ENCODE results near the gene ULBP2.
"Not testable (repeated sequence)": the region's sequence is repeated elsewhere in the genome, so short reads cannot be mapped to it uniquely, and the experiment has no call there.

The ULBP2 gene, protein sequence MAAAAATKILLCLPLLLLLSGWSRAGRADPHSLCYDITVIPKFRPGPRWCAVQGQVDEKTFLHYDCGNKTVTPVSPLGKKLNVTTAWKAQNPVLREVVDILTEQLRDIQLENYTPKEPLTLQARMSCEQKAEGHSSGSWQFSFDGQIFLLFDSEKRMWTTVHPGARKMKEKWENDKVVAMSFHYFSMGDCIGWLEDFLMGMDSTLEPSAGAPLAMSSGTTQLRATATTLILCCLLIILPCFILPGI

DNA sequence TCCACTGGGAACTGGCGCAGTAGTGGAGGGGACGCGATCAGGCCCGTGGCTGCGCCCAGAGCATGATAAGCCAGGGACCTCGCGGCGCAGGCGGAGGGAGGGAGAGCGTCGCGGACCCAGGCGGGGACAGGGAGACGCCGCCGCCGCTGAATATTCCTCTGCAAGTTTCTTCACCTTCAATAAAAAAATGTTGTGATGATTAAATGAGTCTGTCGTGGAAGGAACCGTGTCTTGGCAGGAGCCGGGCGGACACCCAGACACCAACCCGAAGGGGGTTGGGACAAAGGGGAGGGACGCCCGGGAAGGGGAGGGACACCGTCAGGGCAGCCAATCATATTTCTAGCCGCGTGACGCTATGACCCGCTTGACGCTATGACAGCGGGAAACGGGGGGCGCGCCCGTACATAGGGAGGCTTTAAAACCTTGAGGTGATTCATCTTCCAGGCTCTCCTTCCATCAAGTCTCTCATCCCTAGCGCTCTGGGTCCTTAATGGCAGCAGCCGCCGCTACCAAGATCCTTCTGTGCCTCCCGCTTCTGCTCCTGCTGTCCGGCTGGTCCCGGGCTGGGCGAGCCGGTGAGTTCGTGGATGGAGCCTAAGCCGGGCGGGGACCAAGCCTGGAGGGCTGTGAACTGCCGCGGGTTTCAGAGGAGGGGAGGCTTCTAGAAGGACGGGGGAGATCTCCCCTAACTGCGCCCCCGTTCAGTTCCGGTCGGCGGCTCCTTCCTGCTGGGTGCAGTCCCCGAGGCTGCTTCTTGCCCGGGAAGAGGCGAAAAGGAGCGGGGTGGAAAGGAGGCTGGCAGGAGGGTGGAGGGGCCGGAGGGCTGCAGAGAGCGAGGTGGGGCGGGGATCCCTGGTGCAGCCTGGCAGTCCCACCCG lies at the start of gene ULBP2:
TSS of gene ULBP2 (plus strand) at position 432 of the 878 bp plus-strand sequence. CDS start at position 491, 59 bp downstream.
- DNase-seq = peak; percentile 46

DNA sequence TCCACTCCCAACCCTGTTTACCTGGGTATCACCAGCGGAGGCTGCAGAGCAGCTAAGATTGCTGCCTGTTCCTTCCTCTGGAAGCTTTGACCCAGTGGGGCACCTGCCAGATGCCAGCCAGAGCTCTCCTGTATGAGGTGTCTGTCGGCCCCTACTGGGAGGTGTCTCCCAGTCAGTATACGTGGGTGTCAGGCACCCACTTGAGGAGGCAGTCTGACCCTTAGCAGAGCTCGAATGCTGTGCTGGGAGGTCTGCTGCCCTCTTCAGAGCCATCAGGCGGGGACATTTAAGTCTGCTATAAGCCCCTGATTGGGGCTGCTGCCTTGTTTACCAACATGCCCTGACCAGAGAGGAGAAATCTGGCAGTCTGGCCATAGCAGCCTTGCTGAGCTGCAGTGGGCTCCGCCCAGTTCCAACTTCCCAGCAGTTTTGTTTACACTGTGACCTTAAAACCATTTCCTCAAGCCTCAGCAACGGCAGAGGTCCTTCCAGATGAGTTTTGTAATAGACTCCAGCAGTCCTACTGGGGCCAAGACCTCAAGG lies 46.7 kb upstream of the ULBP2 start:
- DNase-seq = no peak

DNA sequence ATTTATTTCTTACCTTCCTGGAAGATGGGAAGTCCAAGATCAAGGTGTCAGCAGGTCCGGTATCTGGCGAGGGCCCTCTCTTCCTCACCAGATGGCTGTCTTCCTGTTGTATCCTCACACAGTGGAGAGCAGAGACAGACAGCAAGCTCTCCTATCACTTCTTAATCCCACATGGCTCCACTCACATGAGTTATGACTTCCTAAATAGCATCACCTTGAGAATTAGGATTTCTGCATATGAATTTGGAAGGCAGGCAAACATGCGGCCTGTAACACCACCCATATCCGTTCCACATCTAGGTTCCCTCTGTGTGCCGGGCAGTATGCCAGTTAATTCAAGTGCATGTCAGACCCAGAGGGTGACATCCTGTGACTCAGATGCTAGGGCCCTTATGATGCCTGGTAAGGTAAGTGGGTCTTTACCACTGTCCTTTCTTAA lies 46.0 kb upstream of the ULBP2 start:
- DNase-seq = peak; percentile 41

DNA sequence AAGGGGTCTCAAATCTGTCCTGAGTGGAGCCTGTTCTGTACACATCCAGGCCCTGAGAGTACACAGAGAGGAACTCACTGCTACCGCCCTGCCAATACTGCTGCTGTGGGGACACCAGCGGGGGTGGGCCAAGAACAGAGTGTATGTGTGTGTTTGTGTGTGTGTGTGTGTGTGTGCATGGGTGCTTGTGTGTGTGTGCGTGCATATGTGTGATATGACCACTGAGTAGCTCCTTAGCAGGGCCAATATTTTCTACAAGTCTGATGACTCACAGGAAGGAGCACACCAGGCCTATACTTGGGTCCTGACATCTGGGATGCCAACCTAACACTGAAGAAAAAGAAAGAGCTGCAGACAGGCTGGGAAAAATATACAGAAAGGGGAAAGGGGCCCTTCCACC lies 45.3 kb upstream of the ULBP2 start:
- no peak for DNase-seq

DNA sequence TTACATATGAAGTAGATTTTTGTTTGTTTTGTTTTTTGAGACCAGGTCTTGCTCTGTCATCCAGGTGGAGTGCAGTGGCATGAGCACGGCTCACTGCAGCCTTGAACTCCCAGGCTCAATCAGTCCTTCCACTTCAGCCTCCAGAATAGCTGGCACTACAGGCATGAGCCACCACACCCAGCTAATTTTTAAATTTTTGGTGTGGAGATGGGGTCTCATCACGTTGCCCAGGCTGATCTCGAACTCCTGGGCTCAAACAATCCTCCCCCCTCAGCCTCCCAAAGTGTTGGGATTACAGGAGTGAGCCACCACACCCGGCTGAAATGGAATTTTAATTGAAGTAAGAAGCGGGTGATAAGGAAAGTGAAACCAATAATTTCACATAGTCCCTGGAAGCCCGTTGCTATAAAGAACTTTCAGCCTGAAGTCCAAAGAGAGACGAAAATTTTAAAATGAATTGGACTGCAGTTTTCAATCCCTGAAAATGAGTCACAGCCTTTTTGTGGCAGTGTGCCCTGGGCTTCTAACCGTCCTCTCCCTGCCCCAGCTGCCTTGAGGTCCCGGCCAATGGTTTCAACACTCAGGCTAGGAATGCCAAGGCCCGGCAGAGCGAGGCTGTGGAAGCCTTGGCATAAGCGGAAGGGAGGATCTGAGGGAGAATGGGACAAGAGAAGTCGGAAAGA lies 44.7 kb upstream of the ULBP2 start:
- DNase-seq = no peak

DNA sequence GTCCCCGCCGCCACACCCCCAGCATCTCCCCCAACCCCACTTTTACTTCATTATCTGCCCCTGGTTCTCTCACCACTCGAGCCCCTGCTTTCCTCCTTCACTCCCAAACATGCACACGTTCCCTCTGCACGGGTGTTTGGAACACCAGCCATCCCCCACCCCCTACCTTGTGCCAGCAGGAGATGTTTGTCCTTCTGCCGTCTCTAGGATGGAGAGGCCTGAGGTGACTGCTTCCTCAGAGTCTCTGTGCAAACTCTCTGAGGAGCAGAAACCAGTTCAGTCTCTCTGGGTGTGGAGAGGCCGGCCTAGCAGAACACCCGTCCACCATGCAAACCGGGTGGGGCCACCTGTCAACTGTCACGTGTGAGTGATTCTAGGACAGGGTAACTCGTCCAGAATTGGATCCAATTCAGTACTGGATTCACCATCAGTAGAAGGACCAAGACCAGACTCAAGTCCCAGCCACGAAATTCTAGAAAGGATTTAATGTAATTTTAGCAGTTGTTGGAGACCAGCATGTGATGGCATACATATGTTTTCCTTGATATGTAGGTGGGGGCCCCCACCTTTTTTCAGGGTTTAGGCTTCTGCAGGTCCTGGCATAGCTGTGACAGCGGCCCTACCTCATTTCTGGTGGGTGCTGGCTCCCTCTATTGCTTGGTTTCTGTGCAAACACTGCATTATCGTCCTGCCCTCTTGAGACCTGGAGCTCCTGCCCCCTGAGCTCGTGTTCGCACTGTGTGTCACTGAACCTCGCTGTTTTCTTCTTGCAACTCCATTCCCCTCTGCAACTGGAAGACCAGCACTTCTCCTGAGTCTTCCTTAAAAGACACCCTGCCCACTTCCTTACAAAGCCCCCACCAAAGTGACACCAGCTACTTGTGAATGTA lies 43.7 kb upstream of the ULBP2 start, which contains the start of gene RAET1E:
TSS of gene RAET1E (minus strand) at position 259 of the 890 bp plus-strand sequence. CDS start 7,212 bp downstream, outside the sequence.
- no peak for DNase-seq

DNA sequence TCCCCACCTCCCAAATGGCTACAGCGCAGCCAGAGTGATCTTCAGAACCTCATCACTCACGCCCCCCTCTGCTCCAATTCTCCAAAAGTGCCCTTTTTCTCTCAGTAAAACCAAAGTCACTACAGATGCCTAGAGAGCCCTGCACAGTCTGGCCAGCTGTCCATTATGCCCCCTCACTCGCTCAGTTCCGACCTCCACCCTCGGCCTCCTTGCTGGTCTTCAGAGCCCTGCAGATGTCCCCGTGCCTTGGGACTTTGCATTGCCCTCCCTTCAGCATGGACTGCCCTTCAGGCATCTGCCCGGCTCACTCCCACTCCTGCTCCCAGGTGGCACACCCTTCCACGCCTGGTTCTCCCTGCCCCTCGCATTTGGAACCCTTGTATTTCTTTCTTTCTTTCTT lies 42.8 kb upstream of the ULBP2 start:
- DNase-seq = no peak

DNA sequence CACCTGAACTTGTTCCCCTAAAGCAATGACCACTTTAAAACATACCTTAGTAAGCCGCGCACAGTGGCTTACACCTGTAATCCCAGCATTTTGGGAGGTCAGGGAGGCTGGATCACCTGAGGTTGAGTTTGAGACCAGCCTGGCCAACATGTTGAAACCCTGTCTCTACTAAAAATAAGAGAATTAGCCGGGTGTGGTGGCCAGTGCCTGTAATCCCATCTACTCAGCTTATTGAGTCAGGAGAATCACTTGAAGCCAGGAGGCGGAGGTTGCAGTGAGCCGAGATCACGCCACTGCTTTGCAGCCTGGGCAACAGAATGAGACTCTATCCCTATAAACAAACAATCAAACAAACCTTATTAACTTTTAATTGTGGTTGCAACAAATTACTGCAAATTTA lies 42.3 kb upstream of the ULBP2 start:
- no peak for DNase-seq

DNA sequence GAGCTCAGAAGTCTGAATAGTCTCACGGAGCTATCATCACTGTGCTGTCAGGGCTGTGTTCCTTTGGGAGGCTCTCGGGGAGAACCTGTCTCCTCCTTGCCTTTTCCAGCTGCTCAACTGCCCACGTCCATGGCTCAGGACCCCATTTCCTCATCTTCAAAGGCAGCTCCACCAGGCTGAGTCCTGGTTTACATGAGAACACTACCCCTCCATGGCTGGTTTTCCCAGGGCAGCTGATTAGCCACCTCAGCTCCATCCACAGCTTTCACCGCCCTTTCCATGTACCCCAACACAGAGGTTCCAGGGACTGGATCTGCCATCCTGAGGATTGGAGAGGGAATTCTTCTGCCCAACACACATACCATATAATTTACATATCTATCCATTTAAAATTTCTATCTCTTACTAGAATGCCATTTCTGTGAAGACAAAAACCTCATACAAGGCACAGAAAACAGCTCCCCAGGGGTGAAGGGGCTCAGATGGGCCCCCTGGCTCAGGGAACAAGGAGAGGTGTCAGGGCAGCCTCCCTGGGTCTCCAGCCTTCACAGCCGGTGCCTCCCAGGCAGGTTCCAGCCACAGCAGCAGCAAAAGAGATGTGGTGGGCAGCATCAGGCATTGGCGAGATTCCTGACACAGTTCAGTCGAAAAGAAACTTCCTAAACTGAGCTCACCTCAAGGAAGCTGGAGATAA lies 41.7 kb upstream of the ULBP2 start:
- DNase-seq = no peak

DNA sequence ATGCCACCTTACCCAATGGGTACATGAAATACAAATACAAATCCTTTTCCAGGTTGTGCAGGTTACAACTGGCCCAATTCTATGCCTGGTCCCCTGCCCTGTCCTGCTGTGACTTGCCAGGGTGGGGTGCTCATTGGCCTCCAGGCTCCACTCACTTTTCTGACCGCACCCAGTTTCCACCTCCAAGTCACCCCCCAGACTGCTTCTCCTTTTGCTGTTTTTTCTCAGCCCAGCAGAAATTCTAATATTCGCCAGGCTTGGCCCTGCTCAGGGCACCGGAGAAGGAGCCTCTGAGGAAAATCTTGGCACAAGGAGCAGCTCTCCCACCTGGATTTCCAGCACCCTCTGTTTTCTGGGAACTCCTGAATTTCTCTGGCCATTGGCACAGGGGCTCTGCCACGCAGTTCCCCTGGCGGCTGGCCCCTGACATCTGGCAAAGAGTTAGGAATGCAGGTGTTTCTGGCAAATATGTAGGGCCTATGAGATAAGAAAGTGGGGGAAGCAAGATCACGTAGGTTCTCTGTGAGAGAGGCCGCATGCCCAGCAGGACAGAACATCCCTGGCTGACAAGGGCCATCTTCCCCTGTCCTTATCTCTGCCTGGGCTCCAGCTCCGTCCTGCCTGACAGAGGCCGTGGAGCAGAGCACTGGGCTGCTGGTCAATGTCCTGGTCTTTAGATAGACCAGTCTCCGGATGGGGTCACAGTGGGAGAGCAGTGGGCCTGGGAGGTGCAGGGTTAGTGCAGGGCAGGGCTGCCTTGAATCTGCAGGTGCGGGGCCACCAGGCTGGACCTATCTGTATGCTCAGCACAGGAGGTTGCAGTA lies 41.0 kb upstream of the ULBP2 start:
- no peak for DNase-seq

DNA sequence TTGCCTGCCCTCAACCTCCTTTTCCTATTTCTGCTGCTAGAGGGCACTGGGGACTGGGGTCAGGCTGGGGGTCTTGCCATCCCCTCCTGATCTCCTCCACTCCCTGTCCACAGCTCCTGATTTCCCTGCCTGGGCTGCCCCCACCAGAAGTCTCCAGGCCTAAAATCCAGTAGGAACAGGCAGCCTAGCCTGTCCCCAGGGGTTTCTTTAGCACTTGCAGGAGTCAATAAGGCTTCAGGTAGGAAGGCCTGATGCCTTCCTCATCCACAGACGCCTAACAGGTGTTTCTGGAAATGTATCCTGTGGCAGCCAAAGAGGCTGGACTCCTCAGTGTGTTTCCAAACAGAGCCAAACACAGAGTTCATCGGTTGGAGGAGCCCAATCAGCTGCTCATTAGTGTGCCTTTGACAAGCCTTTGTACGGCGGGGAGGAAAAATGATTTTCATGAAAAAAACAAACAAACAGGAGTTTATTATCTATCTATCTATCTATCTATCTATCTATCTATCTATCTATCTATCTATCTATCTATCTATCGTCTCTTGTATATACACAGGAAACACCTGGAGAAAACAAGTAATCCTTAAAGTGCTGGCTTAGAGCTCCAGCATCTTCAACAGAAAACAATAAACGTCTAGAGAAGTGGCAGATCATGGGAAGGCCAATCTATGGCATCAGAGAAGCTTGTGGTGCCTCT lies 40.2 kb upstream of the ULBP2 start:
- no peak for DNase-seq

DNA sequence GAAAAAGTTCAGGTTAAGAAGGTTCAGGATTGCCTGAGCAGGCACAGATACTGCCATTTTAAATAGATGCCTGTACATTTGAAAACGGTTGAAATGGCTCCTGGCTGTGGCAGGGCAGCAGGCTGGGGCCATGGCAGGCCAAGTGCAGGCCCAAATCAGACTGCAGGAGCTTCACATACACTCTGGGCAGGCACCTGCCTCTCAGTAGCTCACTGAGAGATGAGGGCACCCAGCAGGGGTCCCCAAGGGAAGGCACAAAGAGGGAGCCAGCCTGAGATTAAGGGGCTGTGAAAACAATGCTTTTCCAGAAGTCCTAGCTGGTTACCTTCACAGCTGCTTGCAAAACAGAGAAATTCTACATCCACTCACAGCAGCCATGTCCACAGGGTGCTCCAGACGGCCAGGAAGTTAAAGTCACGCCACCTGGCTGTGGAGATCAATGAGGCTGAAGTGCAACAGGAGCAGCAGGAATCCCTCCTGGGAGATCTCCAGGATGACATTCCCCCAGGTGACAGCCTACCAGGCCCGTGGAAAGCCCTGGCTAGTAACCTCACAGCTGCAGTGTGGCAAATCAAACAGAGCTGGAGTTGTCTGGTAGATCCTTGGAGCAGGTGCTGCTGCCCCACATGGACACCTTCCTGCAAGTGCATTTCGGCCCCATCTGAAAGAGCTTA lies 37.7 kb upstream of the ULBP2 start:
- DNase-seq = peak; percentile 63

DNA sequence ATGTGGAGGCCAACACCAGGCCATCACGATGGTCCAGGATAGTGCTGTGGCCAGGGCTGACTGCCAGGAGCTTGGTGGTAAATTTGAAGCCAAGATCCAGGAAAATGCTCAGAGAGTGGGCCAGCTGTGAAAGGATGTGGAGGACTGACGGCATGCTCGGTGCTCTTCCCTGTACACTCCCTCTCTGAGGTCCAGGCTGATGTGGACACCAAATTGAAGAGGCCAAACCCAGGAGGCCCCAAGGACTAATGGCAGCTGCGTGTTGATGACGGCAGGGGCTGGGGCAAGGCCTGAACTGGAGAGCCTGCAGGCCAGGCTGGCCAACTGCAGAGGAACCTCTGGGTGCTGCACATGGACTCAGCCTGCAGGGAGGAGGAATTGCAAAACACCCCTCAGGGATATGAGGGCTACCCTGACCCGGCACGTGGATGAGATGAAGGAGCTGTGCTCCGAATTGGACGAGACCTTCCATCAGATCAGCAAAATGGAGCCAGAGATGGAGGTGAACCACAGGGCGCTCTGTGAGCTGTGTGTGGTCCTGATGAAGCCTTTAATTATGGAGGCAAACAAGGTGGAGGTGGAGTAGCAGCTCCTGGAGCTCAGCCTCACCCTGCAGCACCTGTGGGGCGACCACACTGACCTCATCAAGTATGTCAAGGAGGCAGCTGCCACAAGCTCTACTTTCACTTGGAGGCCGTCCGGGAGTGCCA lies 37.0 kb upstream of the ULBP2 start:
- peak; percentile 59 for DNase-seq

DNA sequence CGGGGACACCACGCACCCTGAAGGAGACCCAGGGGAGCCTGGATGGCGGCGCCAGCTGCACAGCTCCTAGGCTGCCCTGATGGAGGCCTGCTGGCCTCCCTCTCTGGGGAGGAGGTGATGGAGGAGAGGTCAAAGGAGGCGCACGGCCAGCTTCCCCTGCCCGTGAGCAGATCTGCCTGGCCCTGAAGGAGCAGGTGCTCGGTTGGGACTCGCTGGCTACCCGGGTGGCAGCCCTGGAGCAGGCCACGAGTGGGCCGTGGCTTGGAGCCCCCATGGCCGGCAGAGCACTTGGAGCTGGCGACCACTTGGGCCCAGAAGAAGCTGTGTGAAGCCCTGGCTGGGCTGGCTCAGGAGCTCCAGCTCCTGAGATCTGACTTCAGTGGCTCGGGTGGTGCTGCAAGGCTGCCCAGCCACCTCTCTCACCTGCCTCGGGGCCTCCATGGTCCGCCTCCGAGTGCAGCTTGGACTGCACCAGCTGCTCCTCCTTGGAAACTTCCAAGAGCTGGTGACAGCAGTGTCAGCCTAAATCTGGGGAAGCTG lies 36.4 kb upstream of the ULBP2 start:
- no peak for DNase-seq

DNA sequence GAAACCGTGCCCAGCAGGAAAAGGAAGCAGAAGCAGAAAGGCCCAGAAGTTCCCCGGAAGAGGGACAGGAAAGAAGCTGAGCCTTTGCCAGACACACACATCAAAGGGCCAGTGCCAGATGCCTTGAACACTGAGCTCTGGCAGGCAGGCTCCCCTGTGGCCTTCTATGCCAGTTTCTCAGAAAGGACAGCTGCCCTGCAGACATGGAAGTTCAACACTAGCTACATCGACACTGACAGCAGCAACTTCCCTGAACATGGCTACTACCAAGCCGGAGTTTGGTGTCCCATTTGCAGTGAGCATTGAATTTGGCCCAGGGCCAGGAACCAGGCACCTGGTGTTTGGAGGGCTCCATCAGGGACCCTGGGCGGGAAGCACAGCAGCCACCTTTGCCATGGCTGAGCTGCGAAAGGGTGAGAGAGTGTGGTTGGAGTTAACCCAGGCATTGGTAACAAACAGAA lies 35.9 kb upstream of the ULBP2 start:
- no peak for DNase-seq

DNA sequence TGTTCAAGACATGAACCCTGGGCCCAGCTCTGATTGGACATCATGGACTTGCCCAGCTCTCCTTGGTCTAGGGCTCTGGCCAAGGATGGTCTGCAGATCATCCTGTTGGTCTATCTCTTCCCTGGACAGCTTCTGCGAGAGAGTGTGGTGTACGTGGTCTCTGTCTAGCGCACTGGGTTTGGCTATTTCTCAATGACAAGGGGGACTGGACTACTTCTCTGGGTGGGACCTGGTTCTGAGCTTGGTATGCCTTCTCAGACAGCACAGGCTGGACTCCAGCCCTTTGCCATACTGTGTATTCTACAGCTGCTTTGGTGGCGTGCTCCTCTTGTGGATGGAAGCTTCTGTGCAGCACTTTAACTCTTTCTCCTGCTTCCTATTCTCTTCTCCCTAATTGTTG lies 35.4 kb upstream of the ULBP2 start:
- DNase-seq = no peak

DNA sequence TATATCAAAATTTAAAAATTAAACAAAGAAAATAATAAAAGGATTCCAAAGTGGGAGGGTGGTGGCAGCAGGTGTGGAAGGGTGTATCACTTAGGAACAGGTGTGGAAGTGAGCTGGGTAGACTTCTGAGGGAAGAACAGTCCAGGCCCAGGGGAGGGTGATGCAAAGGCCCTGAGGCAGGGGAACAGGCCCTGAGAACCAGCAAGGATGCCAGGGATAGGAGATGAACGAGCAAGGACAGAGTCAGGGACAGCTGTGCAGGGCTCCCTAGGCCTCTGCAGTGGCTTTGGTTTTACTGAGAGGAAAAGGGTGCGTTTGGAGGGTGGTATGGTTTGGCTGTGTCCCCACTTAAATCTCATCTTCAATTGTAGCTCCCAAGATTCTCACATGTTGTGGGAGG lies 34.5 kb upstream of the ULBP2 start:
- DNase-seq = no peak

DNA sequence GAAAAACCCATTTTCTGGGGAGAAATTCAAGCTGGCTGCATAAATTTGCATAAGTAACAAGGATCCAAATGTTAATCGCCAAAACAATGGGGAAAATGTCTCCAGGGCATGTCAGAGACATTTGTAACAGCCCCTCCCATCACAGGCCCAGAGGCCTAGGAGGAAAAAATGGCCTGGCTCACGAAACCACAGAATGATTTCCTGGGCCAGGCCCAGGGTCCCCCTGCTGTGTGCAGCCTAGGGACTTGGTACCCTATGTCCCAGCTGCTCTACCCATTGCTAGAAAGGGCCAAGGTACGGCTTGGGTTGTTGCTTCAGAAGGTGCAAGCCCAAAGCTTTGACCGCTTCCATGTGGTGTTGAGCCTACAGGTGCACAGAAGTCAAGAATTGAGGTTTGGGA lies 33.3 kb upstream of the ULBP2 start:
- DNase-seq = not testable (repeated sequence)
